Activated naive CD8-positive, alpha-beta T cell treated with anti-CD3 and anti-CD28 coated beads, Interleukin-2, amount 10 ng/mL, durations not matched to agents 7 days and 5 days (primary cell): Measurements from ENCODE around the gene EFHD1. TPM values are rescaled to one million over a fixed set of nuclear protein-coding genes. Genes with fewer than 3 reads are reported as not detected.

ENCODE experiments used
- ATAC-seq: fragments of 150-1000 bp; cut with Tn5 transposase; one replicate; pipeline ENCODE4 v1.10.0; 2021; ENCODE audit warnings: low read depth, moderate library complexity
- POLR2A ChIA-PET: fragments of 350-600 bp; sonication (Branson Sonifier 250); formaldehyde crosslinking; loops from one replicate; lab custom pipeline; 2021; ENCODE audit warnings: antibody characterized with exemption; lab: Charles Lee
- DNase-seq: peaks from one replicate; pipeline ENCODE4 v3.0.0; 2021
- H3K27ac Mint-ChIP-seq: one replicate; pipeline ENCODE4 v1.8.0; 2022; ENCODE audit warnings: mild to moderate bottlenecking, mixed read lengths
- H3K27me3 Mint-ChIP-seq: one replicate; pipeline ENCODE4 v1.8.0; 2022; ENCODE audit warnings: mild to moderate bottlenecking, moderate library complexity, mixed read lengths
- H3K36me3 Mint-ChIP-seq: one replicate; pipeline ENCODE4 v1.8.0; 2021; ENCODE audit warnings: mild to moderate bottlenecking, mixed read lengths
- H3K4me1 Mint-ChIP-seq: one replicate; pipeline ENCODE4 v1.8.0; 2021; ENCODE audit warnings: mixed read lengths
- H3K4me3 Mint-ChIP-seq: one replicate; pipeline ENCODE4 v1.8.0; 2022; ENCODE audit warnings: mild to moderate bottlenecking, moderate library complexity, mixed read lengths
- H3K9me3 Mint-ChIP-seq: one replicate; pipeline ENCODE4 v1.8.0; 2021; ENCODE audit warnings: mixed read lengths
- total RNA-seq, 2 experiments: library from RNA; stranded (reverse); gene quantifications; one replicate each; pipeline ENCODE4 v1.2.3, GENCODE V29; 2021

EFHD1 gene
- 1 to 10 TPM; 7.6 to 8.8 TPM for total RNA-seq

- ATAC-seq (peak; percentile 82), DNase-seq (peak; percentile 74)
- no peaks in the 10 kb centered on the region for H3K36me3 Mint-ChIP-seq
- no peak within 1 kb of the TSS for H3K27ac Mint-ChIP-seq
- H3K4me1 Mint-ChIP-seq = peaks cover 3% of the 10 kb centered on the region
- H3K27me3 Mint-ChIP-seq = peaks cover 51% of the 10 kb centered on the region
- H3K9me3 Mint-ChIP-seq = no peaks in the 10 kb centered on the region
- POLR2A ChIA-PET = interaction anchor here (1.5 kb wide), 1 partner anchor 28 kb away, joined by 4 read pairs; no protein-coding TSS in a partner anchor
- H3K4me3 Mint-ChIP-seq = peak within 1 kb of the TSS; percentile 65
Measured at GRCh38 chr2:232633413-232634205, at the start of gene EFHD1. TSS of gene EFHD1 (plus strand) at chr2:232633604. CDS start at chr2:232633705, 101 bp downstream.

GRCh38 chr2:232584238-232584637, 49.2 kb upstream of the EFHD1 start:
- H3K9me3 Mint-ChIP-seq = no peaks in the 10 kb centered on the region
- H3K27me3 Mint-ChIP-seq = no peaks in the 10 kb centered on the region
- H3K4me1 Mint-ChIP-seq = peaks cover 15% of the 10 kb centered on the region
- POLR2A ChIA-PET = interaction anchor here (1.0 kb wide), 1 partner anchor 33 kb away, joined by 3 read pairs; the partner anchor contains the start of genes EIF4E2 and TIGD1
- H3K36me3 Mint-ChIP-seq = peaks cover 29% of the 10 kb centered on the region
- H3K4me3 Mint-ChIP-seq = no peak overlapping the region
- DNase-seq (no peak), ATAC-seq (no peak)
- H3K27ac Mint-ChIP-seq = no peak overlapping the region

GRCh38 chr2:232586943-232587505, 46.4 kb upstream of the EFHD1 start:
- ATAC-seq = no peak
- Mint-ChIP-seq H3K4me1 (no peaks in the 10 kb centered on the region), H3K4me3 (no peak overlapping the region), H3K27me3 (no peaks in the 10 kb centered on the region), H3K9me3 (no peaks in the 10 kb centered on the region), H3K36me3 (peaks cover 12% of the 10 kb centered on the region), H3K27ac (no peak overlapping the region)
- POLR2A ChIA-PET = no interaction called here
- no peak for DNase-seq

GRCh38 chr2:232587512-232587911, 45.9 kb upstream of the EFHD1 start:
- no peak for ATAC-seq
- H3K4me3 Mint-ChIP-seq = no peak overlapping the region
- no peak overlapping the region for H3K27ac Mint-ChIP-seq
- DNase-seq = no peak
- H3K9me3 Mint-ChIP-seq = no peaks in the 10 kb centered on the region
- H3K27me3 Mint-ChIP-seq = no peaks in the 10 kb centered on the region
- POLR2A ChIA-PET = no interaction called here
- no peaks in the 10 kb centered on the region for H3K4me1 Mint-ChIP-seq
- H3K36me3 Mint-ChIP-seq = peaks cover 8% of the 10 kb centered on the region

- POLR2A ChIA-PET = no interaction called here
- Mint-ChIP-seq H3K27me3 (no peaks in the 10 kb centered on the region), H3K36me3 (peaks cover 4% of the 10 kb centered on the region), H3K4me3 (no peak overlapping the region), H3K4me1 (peaks cover 3% of the 10 kb centered on the region), H3K9me3 (no peaks in the 10 kb centered on the region), H3K27ac (no peak overlapping the region)
- ATAC-seq (no peak), DNase-seq (no peak)
Measured at GRCh38 chr2:232588031-232588430, 45.4 kb upstream of the EFHD1 start.

GRCh38 chr2:232588680-232589585, 44.5 kb upstream of the EFHD1 start:
- H3K4me3 Mint-ChIP-seq = no peak overlapping the region
- no peaks in the 10 kb centered on the region for H3K9me3 Mint-ChIP-seq
- peaks cover 7% of the 10 kb centered on the region for H3K4me1 Mint-ChIP-seq
- ATAC-seq = no peak
- no peaks in the 10 kb centered on the region for H3K27me3 Mint-ChIP-seq
- POLR2A ChIA-PET = no interaction called here
- no peaks in the 10 kb centered on the region for H3K36me3 Mint-ChIP-seq
- no peak for DNase-seq
- H3K27ac Mint-ChIP-seq = no peak overlapping the region

- H3K27ac Mint-ChIP-seq = no peak overlapping the region
- POLR2A ChIA-PET = no interaction called here
- no peak for ATAC-seq
- H3K4me1 Mint-ChIP-seq = peaks cover 7% of the 10 kb centered on the region
- no peaks in the 10 kb centered on the region for H3K27me3 Mint-ChIP-seq
- no peaks in the 10 kb centered on the region for H3K36me3 Mint-ChIP-seq
- no peak for DNase-seq
- no peak overlapping the region for H3K4me3 Mint-ChIP-seq
- no peaks in the 10 kb centered on the region for H3K9me3 Mint-ChIP-seq
Measured at GRCh38 chr2:232592772-232593395, 40.5 kb upstream of the EFHD1 start.

GRCh38 chr2:232593982-232594381, 39.4 kb upstream of the EFHD1 start:
- no peaks in the 10 kb centered on the region for H3K27me3 Mint-ChIP-seq
- POLR2A ChIA-PET = no interaction called here
- no peak overlapping the region for H3K27ac Mint-ChIP-seq
- no peak for DNase-seq
- H3K4me1 Mint-ChIP-seq = peaks cover 7% of the 10 kb centered on the region
- ATAC-seq = no peak
- H3K9me3 Mint-ChIP-seq = no peaks in the 10 kb centered on the region
- H3K4me3 Mint-ChIP-seq = no peak overlapping the region
- H3K36me3 Mint-ChIP-seq = no peaks in the 10 kb centered on the region

- Mint-ChIP-seq H3K4me3 (no peak overlapping the region), H3K27me3 (peaks cover 6% of the 10 kb centered on the region), H3K9me3 (no peaks in the 10 kb centered on the region), H3K27ac (no peak overlapping the region), H3K36me3 (no peaks in the 10 kb centered on the region), H3K4me1 (peaks cover 7% of the 10 kb centered on the region)
- DNase-seq = no peak
- no peak for ATAC-seq
- POLR2A ChIA-PET = no interaction called here
Measured at GRCh38 chr2:232597362-232598079, 35.9 kb upstream of the EFHD1 start.

GRCh38 chr2:232598293-232598692, 35.1 kb upstream of the EFHD1 start:
- no peak overlapping the region for H3K4me3 Mint-ChIP-seq
- peaks cover 6% of the 10 kb centered on the region for H3K27me3 Mint-ChIP-seq
- no peak for DNase-seq
- no peak for ATAC-seq
- POLR2A ChIA-PET = no interaction called here
- H3K4me1 Mint-ChIP-seq = peaks cover 2% of the 10 kb centered on the region
- no peaks in the 10 kb centered on the region for H3K9me3 Mint-ChIP-seq
- H3K36me3 Mint-ChIP-seq = no peaks in the 10 kb centered on the region
- no peak overlapping the region for H3K27ac Mint-ChIP-seq

GRCh38 chr2:232600053-232600773, 33.2 kb upstream of the EFHD1 start:
- DNase-seq (no peak), ATAC-seq (no peak)
- H3K4me3 Mint-ChIP-seq = no peak overlapping the region
- H3K4me1 Mint-ChIP-seq = no peaks in the 10 kb centered on the region
- H3K36me3 Mint-ChIP-seq = no peaks in the 10 kb centered on the region
- H3K27ac Mint-ChIP-seq = no peak overlapping the region
- peaks cover 18% of the 10 kb centered on the region for H3K27me3 Mint-ChIP-seq
- POLR2A ChIA-PET = no interaction called here
- H3K9me3 Mint-ChIP-seq = no peaks in the 10 kb centered on the region

- POLR2A ChIA-PET = no interaction called here
- ATAC-seq (no peak), DNase-seq (no peak)
- peaks cover 2% of the 10 kb centered on the region for H3K4me1 Mint-ChIP-seq
- no peaks in the 10 kb centered on the region for H3K9me3 Mint-ChIP-seq
- H3K36me3 Mint-ChIP-seq = no peaks in the 10 kb centered on the region
- peaks cover 18% of the 10 kb centered on the region for H3K27me3 Mint-ChIP-seq
- no peak overlapping the region for H3K27ac Mint-ChIP-seq
- no peak overlapping the region for H3K4me3 Mint-ChIP-seq
Measured at GRCh38 chr2:232603283-232603682, 30.1 kb upstream of the EFHD1 start.
